HCT116 (cell line): Measurements from ENCODE around the gene STON1. TPM values are rescaled to one million over a fixed set of nuclear protein-coding genes. Genes with fewer than 3 reads are reported as not detected.
"Not testable (repeated sequence)": the region's sequence is repeated elsewhere in the genome, so short reads cannot be mapped to it uniquely, and the experiment has no call there.

Source experiments
- ATAC-seq: fragments of 200-7000 bp; cut with Tn5 transposase; 2 replicates; pipeline ENCODE4 v1.9.1; 2020; ENCODE audit warnings: mild to moderate bottlenecking, moderate library complexity
- BruUV-seq: library from RNA; stranded (reverse); fragments of 400-500 nt; replicated peaks from 2 replicates; lab custom pipeline; 2021; lab: Mats Ljungman, UMichigan
- CTCF ChIA-PET: fragments of 300-600 bp; sonication (Branson Sonifier 250); formaldehyde crosslinking; loops from one replicate; lab custom pipeline; 2021; ENCODE audit warnings: antibody characterized with exemption; lab: Charles Lee
- POLR2A ChIA-PET: fragments of 300-600, 350-600 bp; sonication (Branson Sonifier 250); formaldehyde crosslinking; loops from one replicate; lab custom pipeline; 2021; ENCODE audit warnings: antibody characterized with exemption; lab: Charles Lee
- RAD21 ChIA-PET, 2 experiments: fragments of 300-600 bp; sonication (Branson Sonifier 250); formaldehyde crosslinking; loops; one replicate each; lab custom pipeline; 2023; ENCODE audit warnings: low total read pairs in 2 of 2; ENCODE audit not compliant: uncharacterized antibody in 2 of 2, unreplicated experiment in 2 of 2, low non-redundant PET in 1 of 2; lab: Charles Lee
- DNase-seq: peaks from one replicate; pipeline ENCODE4 v3.0.0-alpha.2; 2010; ENCODE audit warnings: low read depth, low spot score
- H2AFZ ChIP-seq: fragments of 200-600 bp; shearing (Covaris generic), sonication (generic); 2 replicates; pipeline ENCODE4 v1.6.1; 2017; ENCODE audit warnings: low read depth, mixed run types, mixed read lengths, antibody characterized with exemption, low read length; ENCODE audit not compliant: poor library complexity, severe bottlenecking
- H3K27ac ChIP-seq: 2 replicates; pipeline ENCODE4 v1.5.1; 2012; ENCODE audit warnings: low read depth, low read length
- H3K27me3 ChIP-seq: fragments of 200-600 bp; sonication (generic); 2 replicates; pipeline ENCODE4 v1.6.1; 2016; ENCODE audit warnings: mixed run types, low read length, mixed read lengths; ENCODE audit not compliant: insufficient read depth
- H3K36me3 ChIP-seq, 2 experiments: fragments of 200-500 bp in 1 of 2; fragments of 200-600 bp in 1 of 2; sonication (Bioruptor generic) in 1 of 2; sonication (generic) in 1 of 2; 2 replicates each; pipeline versions ENCODE4 v1.5.1 to v1.6.1; 2014 to 2016; ENCODE audit warnings: low read length in 2 of 2, inconsistent platforms in 1 of 2, mixed read lengths in 1 of 2, mixed run types in 1 of 2; ENCODE audit not compliant: insufficient read depth in 2 of 2, control insufficient read depth in 1 of 2
- H3K4me1 ChIP-seq, 2 experiments: fragments of 200-600 bp in 1 of 2; sonication (generic) in 1 of 2; 2 replicates each; pipeline versions ENCODE4 v1.5.1 to v1.6.1; 2012 to 2017; ENCODE audit warnings: low read length in 2 of 2, inconsistent platforms in 1 of 2, mild to moderate bottlenecking in 1 of 2, mixed read lengths in 1 of 2, mixed run types in 1 of 2, moderate library complexity in 1 of 2; ENCODE audit not compliant: insufficient read depth in 2 of 2, control insufficient read depth in 1 of 2
- H3K4me2 ChIP-seq: fragments of 200-600 bp; sonication (generic); 2 replicates; pipeline ENCODE4 v1.6.1; 2017; ENCODE audit warnings: mixed run types, low read length, mixed read lengths
- H3K4me3 ChIP-seq, 2 experiments: fragments of 200-600 bp in 1 of 2; sonication (generic) in 1 of 2; replicated peaks in 1 of 2; 2 replicates each; pipeline ENCODE4 v1.5.1; 2011 to 2016; ENCODE audit warnings: low read length in 2 of 2, control low read depth in 1 of 2, low read depth in 1 of 2, mild to moderate bottlenecking in 1 of 2, mixed read lengths in 1 of 2, mixed run types in 1 of 2
- H3K79me2 ChIP-seq: fragments of 200-600 bp; sonication (generic); 2 replicates; pipeline ENCODE4 v1.6.1; 2017; ENCODE audit warnings: mild to moderate bottlenecking, mixed run types, low read length, moderate library complexity, mixed read lengths; ENCODE audit not compliant: insufficient read depth
- H3K9ac ChIP-seq: fragments of 200-600 bp; sonication (generic); 2 replicates; pipeline ENCODE4 v1.6.1; 2016; ENCODE audit warnings: low read length, mixed read lengths
- H3K9me2 ChIP-seq: fragments of 200-600 bp; sonication (generic), shearing (Covaris generic); 2 replicates; pipeline ENCODE4 v1.6.1; 2017; ENCODE audit warnings: mixed run types, mild to moderate bottlenecking, moderate library complexity; ENCODE audit not compliant: insufficient read depth
- H3K9me3 ChIP-seq, 2 experiments: fragments of 200-500 bp in 1 of 2; fragments of 200-600 bp in 1 of 2; sonication (Bioruptor generic) in 1 of 2; sonication (generic) in 1 of 2; 2 replicates each; pipeline ENCODE4 v1.6.1; 2014 to 2017; ENCODE audit warnings: low read length in 2 of 2, mixed read lengths in 2 of 2, inconsistent platforms in 1 of 2, low read depth in 1 of 2, mild to moderate bottlenecking in 1 of 2, mixed run types in 1 of 2, moderate library complexity in 1 of 2; ENCODE audit not compliant: control insufficient read depth in 1 of 2, insufficient read depth in 1 of 2
- H4K20me1 ChIP-seq: fragments of 200-600 bp; sonication (generic), shearing (Covaris generic); 2 replicates; pipeline ENCODE4 v1.6.1; 2017; ENCODE audit warnings: mixed run types, mild to moderate bottlenecking, moderate library complexity; ENCODE audit not compliant: insufficient read depth
- CBX3 ChIP-seq: IDR thresholded peaks from 2 replicates; pipeline ENCODE4 v1.6.1; 2012; ENCODE audit warnings: low read depth
- CEBPB ChIP-seq: IDR thresholded peaks from 2 replicates; pipeline ENCODE4 v1.6.1; 2012; ENCODE audit warnings: low read depth
- EGR1 ChIP-seq: IDR thresholded peaks from 2 replicates; pipeline ENCODE4 v1.6.1; 2012; ENCODE audit warnings: low read depth
- ELF1 ChIP-seq: IDR thresholded peaks from 2 replicates; pipeline ENCODE4 v1.6.1; 2012; ENCODE audit warnings: low read depth, borderline replicate concordance
- EZH2 ChIP-seq: fragments of 200-600 bp; sonication (generic); IDR thresholded peaks from 2 replicates; pipeline ENCODE4 v1.6.1; 2017; ENCODE audit warnings: antibody characterized with exemption, mixed run types
- EZH2phosphoT487 ChIP-seq: fragments of 200-600 bp; IDR thresholded peaks from 2 replicates; pipeline ENCODE4 v1.6.1; 2018; ENCODE audit warnings: antibody characterized with exemption, borderline replicate concordance
- FOSL1 ChIP-seq: IDR thresholded peaks from 2 replicates; pipeline ENCODE4 v1.6.1; 2012; ENCODE audit warnings: low read depth
- POLR2A ChIP-seq: IDR thresholded peaks from 2 replicates; pipeline ENCODE4 v1.7.0; 2011; ENCODE audit warnings: borderline replicate concordance; ENCODE audit not compliant: insufficient read depth, insufficient read length; ENCODE audit errors: extremely low read depth
- POLR2AphosphoS5 ChIP-seq: IDR thresholded peaks from 2 replicates; pipeline ENCODE4 v1.6.1; 2011; ENCODE audit warnings: mild to moderate bottlenecking, low read depth, low read length, moderate library complexity
- RAD21 ChIP-seq: IDR thresholded peaks from 2 replicates; pipeline ENCODE4 v1.6.1; 2012; ENCODE audit warnings: low read depth, mild to moderate bottlenecking
- SIN3A ChIP-seq: IDR thresholded peaks from 2 replicates; pipeline ENCODE4 v1.6.1; 2012; ENCODE audit warnings: low read depth
- SP1 ChIP-seq: IDR thresholded peaks from 2 replicates; pipeline ENCODE4 v1.6.1; 2012; ENCODE audit warnings: low read depth
- SRF ChIP-seq: IDR thresholded peaks from 2 replicates; pipeline ENCODE4 v1.6.1; 2012; ENCODE audit warnings: low read depth
- TCF7L2 ChIP-seq: IDR thresholded peaks from 2 replicates; pipeline ENCODE4 v1.7.0; 2011; ENCODE audit warnings: borderline replicate concordance, inconsistent platforms; ENCODE audit not compliant: insufficient read depth, insufficient read length; ENCODE audit errors: extremely low read depth
- YY1 ChIP-seq: IDR thresholded peaks from 2 replicates; pipeline ENCODE4 v1.6.1; 2011; ENCODE audit warnings: low read length, low read depth, moderate library complexity, mild to moderate bottlenecking; ENCODE audit not compliant: insufficient replicate concordance; ENCODE audit errors: extremely low read depth
- ZFX ChIP-seq: fragments of 450-650 bp; IDR thresholded peaks from 2 replicates; pipeline ENCODE4 v1.6.1; 2017
- intact Hi-C: fragments of 100-400 bp; cut with micrococcal nuclease; formaldehyde crosslinking; loops from 2 replicates; pipeline ENCODE4 v1.10.0; 2022
- total RNA-seq: library from RNA; stranded (reverse); gene quantifications from one replicate; pipeline ENCODE4 v1.2.1, GENCODE V29; 2021; ENCODE audit not compliant: unreplicated experiment
- TF ChIP-seq, protein P1 (sequence below): IDR thresholded peaks from 2 replicates; pipeline ENCODE4 v1.6.1; 2012
- TF ChIP-seq, protein P2 (sequence below): IDR thresholded peaks from 2 replicates; pipeline ENCODE4 v1.6.1; 2011; ENCODE audit warnings: mild to moderate bottlenecking, low read length, moderate library complexity; ENCODE audit not compliant: insufficient replicate concordance; ENCODE audit errors: extremely low read depth
- TF ChIP-seq, protein P3 (sequence below): IDR thresholded peaks from 2 replicates; pipeline ENCODE4 v1.6.1; 2012

STON1 gene
- total RNA-seq, 1 experiment from 2014 or later = 1.4 TPM

DNA sequence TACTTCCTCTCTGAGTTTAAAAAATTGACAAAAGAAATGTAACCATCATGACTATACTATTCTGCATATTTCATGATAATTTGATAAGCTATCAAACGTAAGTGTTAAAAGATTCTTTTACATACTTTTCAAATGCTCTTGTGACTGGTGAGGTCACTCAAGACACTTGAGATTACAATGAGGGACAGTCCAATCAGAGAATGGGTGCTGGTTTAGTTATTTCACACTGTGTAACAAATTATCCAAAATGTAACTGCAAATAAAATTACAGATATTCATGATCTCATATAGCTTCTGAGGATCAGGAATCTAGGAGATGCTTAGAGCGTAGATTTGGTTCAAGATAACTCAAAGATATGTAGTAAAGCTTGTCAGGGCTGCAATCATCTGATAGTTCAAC is 83.3 kb downstream of the STON1 start:
- H3K79me2 ChIP-seq = no peaks in the 10 kb centered on the region
- H3K4me3 ChIP-seq = no peak overlapping the region
- ChIA-PET POLR2A (no interaction called here), CTCF (no interaction called here), RAD21 (no interaction called here)
- no peaks in the 10 kb centered on the region for H3K9me3 ChIP-seq
- no peaks in the 10 kb centered on the region for H4K20me1 ChIP-seq
- ATAC-seq (no peak), DNase-seq (no peak)
- TF ChIP-seq, protein P1, sequence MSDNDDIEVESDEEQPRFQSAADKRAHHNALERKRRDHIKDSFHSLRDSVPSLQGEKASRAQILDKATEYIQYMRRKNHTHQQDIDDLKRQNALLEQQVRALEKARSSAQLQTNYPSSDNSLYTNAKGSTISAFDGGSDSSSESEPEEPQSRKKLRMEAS = no peak
- TF ChIP-seq EGR1 (no peak), YY1 (no peak), FOSL1 (no peak), ZFX (no peak), ELF1 (no peak), SRF (no peak), EZH2phosphoT487 (no peak), CBX3 (no peak), SP1 (no peak), SIN3A (no peak), CEBPB (no peak), TCF7L2 (no peak), POLR2A (no peak), RAD21 (no peak), EZH2 (no peak), POLR2AphosphoS5 (no peak)
- TF ChIP-seq, protein P2, sequence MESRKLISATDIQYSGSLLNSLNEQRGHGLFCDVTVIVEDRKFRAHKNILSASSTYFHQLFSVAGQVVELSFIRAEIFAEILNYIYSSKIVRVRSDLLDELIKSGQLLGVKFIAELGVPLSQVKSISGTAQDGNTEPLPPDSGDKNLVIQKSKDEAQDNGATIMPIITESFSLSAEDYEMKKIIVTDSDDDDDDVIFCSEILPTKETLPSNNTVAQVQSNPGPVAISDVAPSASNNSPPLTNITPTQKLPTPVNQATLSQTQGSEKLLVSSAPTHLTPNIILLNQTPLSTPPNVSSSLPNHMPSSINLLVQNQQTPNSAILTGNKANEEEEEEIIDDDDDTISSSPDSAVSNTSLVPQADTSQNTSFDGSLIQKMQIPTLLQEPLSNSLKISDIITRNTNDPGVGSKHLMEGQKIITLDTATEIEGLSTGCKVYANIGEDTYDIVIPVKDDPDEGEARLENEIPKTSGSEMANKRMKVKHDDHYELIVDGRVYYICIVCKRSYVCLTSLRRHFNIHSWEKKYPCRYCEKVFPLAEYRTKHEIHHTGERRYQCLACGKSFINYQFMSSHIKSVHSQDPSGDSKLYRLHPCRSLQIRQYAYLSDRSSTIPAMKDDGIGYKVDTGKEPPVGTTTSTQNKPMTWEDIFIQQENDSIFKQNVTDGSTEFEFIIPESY = no peak
- TF ChIP-seq, protein P3, sequence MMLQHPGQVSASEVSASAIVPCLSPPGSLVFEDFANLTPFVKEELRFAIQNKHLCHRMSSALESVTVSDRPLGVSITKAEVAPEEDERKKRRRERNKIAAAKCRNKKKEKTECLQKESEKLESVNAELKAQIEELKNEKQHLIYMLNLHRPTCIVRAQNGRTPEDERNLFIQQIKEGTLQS = no peak
- H3K9ac ChIP-seq = no peak overlapping the region
- H3K27ac ChIP-seq = no peak overlapping the region
- H3K36me3 ChIP-seq = no peaks in the 10 kb centered on the region
- intact Hi-C loops = no loop called here
- H3K27me3 ChIP-seq = no peaks in the 10 kb centered on the region
- no peak overlapping the region for H2AFZ ChIP-seq
- no peaks in the 10 kb centered on the region for H3K9me2 ChIP-seq
- H3K4me2 ChIP-seq = no peak overlapping the region
- H3K4me1 ChIP-seq = no peaks in the 10 kb centered on the region
- BruUV-seq = no TSS peak

DNA sequence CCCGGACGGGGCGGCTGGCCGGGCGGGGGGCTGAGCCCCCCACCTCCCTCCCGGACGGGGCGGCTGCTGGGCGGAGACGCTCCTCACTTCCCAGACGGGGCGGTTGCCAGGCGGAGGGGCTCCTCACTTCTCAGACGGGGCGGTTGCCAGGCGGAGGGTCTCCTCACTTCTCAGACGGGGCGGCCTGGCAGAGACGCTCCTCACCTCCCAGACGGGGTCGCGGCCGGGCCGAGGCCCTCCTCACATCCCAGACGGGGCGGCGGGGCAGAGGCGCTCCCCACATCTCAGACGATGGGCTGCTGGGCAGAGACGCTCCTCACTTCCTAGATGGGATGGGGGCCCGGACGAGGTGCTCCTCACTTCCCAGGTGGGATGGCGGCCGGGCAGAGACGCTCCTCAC is 84.6 kb downstream of the STON1 start:
- H3K4me2 ChIP-seq, H3K79me2 ChIP-seq, H3K27ac ChIP-seq, BruUV-seq, H3K9me3 ChIP-seq, RAD21 ChIA-PET, POLR2A ChIA-PET, H2AFZ ChIP-seq, ATAC-seq, intact Hi-C loops, DNase-seq, H3K36me3 ChIP-seq, CTCF ChIA-PET, H3K9me2 ChIP-seq, H3K4me1 ChIP-seq, H3K4me3 ChIP-seq, H4K20me1 ChIP-seq, H3K9ac ChIP-seq, H3K27me3 ChIP-seq: not testable (repeated sequence)
